GM12878 (cell line): ENCODE data around the gene STAB2. TPM values are rescaled to one million over a fixed set of nuclear protein-coding genes. Genes with fewer than 3 reads are reported as not detected.

ENCODE experiments used
- ATAC-seq: fragments of 200-7000 bp; cut with Tn5 transposase; 3 replicates; pipeline ENCODE4 v1.9.1; 2020; ENCODE audit warnings: mild to moderate bottlenecking, moderate library complexity
- BruUV-seq: library from RNA; stranded (reverse); fragments of 400-500 nt; replicated peaks from 2 replicates; lab custom pipeline; 2021; lab: Mats Ljungman, UMichigan
- CTCF ChIA-PET: fragments of 300-600 bp; sonication (Branson Sonifier 250); formaldehyde crosslinking; extraction: SDS; loops from one replicate; lab custom pipeline; 2021; ENCODE audit warnings: inconsistent platforms; lab: Yijun Ruan, JAX
- POLR2A ChIA-PET: fragments of 350-600 bp; formaldehyde crosslinking; extraction: SDS; loops from one replicate; lab custom pipeline; 2021; ENCODE audit warnings: inconsistent platforms; lab: Charles Lee
- RAD21 ChIA-PET: fragments of 300-600 bp; sonication (Branson Sonifier 250); formaldehyde crosslinking; loops from one replicate; lab custom pipeline; 2023; ENCODE audit warnings: antibody characterized with exemption; ENCODE audit not compliant: unreplicated experiment; lab: Charles Lee
- SMC1A ChIA-PET: fragments of 300-600 bp; sonication (Branson Sonifier 250); formaldehyde crosslinking; loops from one replicate; lab custom pipeline; 2023; ENCODE audit not compliant: unreplicated experiment, uncharacterized antibody; lab: Charles Lee
- DNase-seq: peaks from one replicate; pipeline ENCODE4 v3.0.0-alpha.2; 2011; ENCODE audit warnings: low read depth, low spot score
- FAIRE-seq: peaks from 3 replicates; lab custom pipeline; 2011; peaks lifted over from hg19 to GRCh38; lab: Jason Lieb, UNC
- H2AFZ ChIP-seq: 2 replicates; pipeline ENCODE4 v1.6.0; 2011; ENCODE audit warnings: low read depth, low read length, control low read depth; ENCODE audit not compliant: control insufficient read depth
- H3K27ac ChIP-seq: 2 replicates; pipeline ENCODE4 v1.5.1; 2011; ENCODE audit warnings: control low read depth; ENCODE audit not compliant: control insufficient read depth, insufficient read depth
- H3K27me3 ChIP-seq, 2 experiments: replicated peaks in 1 of 2; 2 replicates each; pipeline versions ENCODE4 v1.6.0 to v1.6.1; 2011; ENCODE audit warnings: low read length in 1 of 2; ENCODE audit not compliant: control insufficient read depth in 2 of 2, insufficient read depth in 2 of 2
- H3K36me3 ChIP-seq, 2 experiments: 2 replicates each; pipeline ENCODE4 v1.5.1; 2011; ENCODE audit warnings: low read length in 1 of 2; ENCODE audit not compliant: control insufficient read depth in 2 of 2, insufficient read depth in 2 of 2
- H3K4me1 ChIP-seq: 2 replicates; pipeline ENCODE4 v1.6.1; 2011; ENCODE audit warnings: mild to moderate bottlenecking, low read length, moderate library complexity, mixed read lengths; ENCODE audit not compliant: control insufficient read depth, insufficient read depth
- H3K4me2 ChIP-seq: 2 replicates; pipeline ENCODE4 v1.6.0; 2011; ENCODE audit warnings: control low read depth; ENCODE audit not compliant: control insufficient read depth, insufficient read depth
- H3K4me3 ChIP-seq: fragments of 200-600 bp; sonication (generic); 2 replicates; pipeline ENCODE4 v1.5.1; 2016
- H3K79me2 ChIP-seq: 2 replicates; pipeline ENCODE4 v1.6.0; 2011; ENCODE audit warnings: low read length; ENCODE audit not compliant: control insufficient read depth, insufficient read depth
- H3K9ac ChIP-seq: 2 replicates; pipeline ENCODE4 v1.8.0; 2011; ENCODE audit warnings: low read length, control low read depth, mixed read lengths; ENCODE audit not compliant: control insufficient read depth, insufficient read depth
- H3K9me3 ChIP-seq: replicated peaks from 3 replicates; pipeline ENCODE4 v1.5.1; 2011; ENCODE audit warnings: mild to moderate bottlenecking, low read length; ENCODE audit not compliant: control insufficient read depth, insufficient read depth
- H4K20me1 ChIP-seq: 2 replicates; pipeline ENCODE4 v1.6.0; 2011; ENCODE audit not compliant: control insufficient read depth, insufficient read depth
- BMI1 ChIP-seq: fragments of 450-650 bp; IDR thresholded peaks from 2 replicates; pipeline ENCODE4 v1.6.1; 2016; ENCODE audit warnings: mild to moderate bottlenecking, moderate library complexity, borderline replicate concordance
- HDAC2 ChIP-seq: fragments of 200-600 bp; sonication (generic); IDR thresholded peaks from 2 replicates; pipeline ENCODE4 v1.6.1; 2017
- IKZF2 ChIP-seq, 2 experiments: fragments of 450-650 bp; IDR thresholded peaks; 2 replicates each; pipeline ENCODE4 v1.6.1; 2017; ENCODE audit warnings: mild to moderate bottlenecking in 2 of 2, moderate library complexity in 2 of 2
- JUND ChIP-seq: IDR thresholded peaks from 2 replicates; pipeline ENCODE4 v1.6.1; 2012; ENCODE audit warnings: low read depth, mild to moderate bottlenecking, low read length, improper control_type of control experiment, moderate library complexity
- KAT2A ChIP-seq: conservative IDR thresholded peaks from 2 replicates; pipeline ENCODE4 v1.6.1; 2011; ENCODE audit warnings: low read depth, low read length; ENCODE audit not compliant: control insufficient read depth
- MYB ChIP-seq: fragments of 150-350 bp; IDR thresholded peaks from 2 replicates; pipeline ENCODE4 v1.6.1; 2014; ENCODE audit warnings: mild to moderate bottlenecking, low read depth, low read length, borderline replicate concordance
- NFIC ChIP-seq: IDR thresholded peaks from 2 replicates; pipeline ENCODE4 v1.6.1; 2012; ENCODE audit warnings: low read depth, mild to moderate bottlenecking, inconsistent platforms, low read length, moderate library complexity
- NFXL1 ChIP-seq: fragments of 450-650 bp; IDR thresholded peaks from 2 replicates; pipeline ENCODE4 v1.6.1; 2017; ENCODE audit warnings: antibody characterized with exemption, mild to moderate bottlenecking, borderline replicate concordance
- RAD51 ChIP-seq: fragments of 450-650 bp; IDR thresholded peaks from 2 replicates; pipeline ENCODE4 v1.6.1; 2016; ENCODE audit warnings: moderate library complexity, mild to moderate bottlenecking, inconsistent platforms
- RELA ChIP-seq: fragments of 450-650 bp; IDR thresholded peaks from 2 replicates; pipeline ENCODE4 v1.8.0; 2014; ENCODE audit warnings: borderline replicate concordance; ENCODE audit not compliant: partially characterized antibody
- SMARCA5 ChIP-seq: fragments of 450-650 bp; IDR thresholded peaks from 2 replicates; pipeline ENCODE4 v1.6.1; 2017; ENCODE audit warnings: mild to moderate bottlenecking
- TCF12 ChIP-seq: IDR thresholded peaks from 2 replicates; pipeline ENCODE4 v1.6.1; 2011; ENCODE audit warnings: low read depth, mild to moderate bottlenecking, low read length
- TCF3 ChIP-seq: IDR thresholded peaks from 2 replicates; pipeline ENCODE4 v1.6.1; 2012; ENCODE audit warnings: low read depth, mild to moderate bottlenecking, low read length, borderline replicate concordance; ENCODE audit not compliant: insufficient read depth
- ZNF207 ChIP-seq: fragments of 450-650 bp; IDR thresholded peaks from 2 replicates; pipeline ENCODE4 v1.6.1; 2014; ENCODE audit warnings: antibody characterized with exemption, mild to moderate bottlenecking, borderline replicate concordance
- ZSCAN29 ChIP-seq: fragments of 450-650 bp; IDR thresholded peaks from 2 replicates; pipeline ENCODE4 v1.6.1; 2017; ENCODE audit warnings: mild to moderate bottlenecking, moderate library complexity
- whole genome bisulfite sequencing: methylation state at CpG from one replicate; pipeline ENCODE4 v1.1.6; 2016; ENCODE audit warnings: low lambda C conversion rate; ENCODE audit not compliant: insufficient replicate concordance, insufficient coverage; ENCODE audit errors: missing lambda C conversion rate; 5-methylcytosine and 5-hydroxymethylcytosine counted together
- in situ Hi-C: fragments of 300-500 bp; cut with MboI; formaldehyde crosslinking; loops from 9 replicates; pipeline ENCODE4 v1.14.3; 2018; ENCODE audit warnings: mixed read lengths
- intact Hi-C: fragments of 100-400 bp; cut with micrococcal nuclease; formaldehyde crosslinking; loops from one replicate; pipeline ENCODE4 v1.14.2; 2022; ENCODE audit not compliant: unreplicated experiment
- polyA plus RNA-seq, 11 experiments: library from polyadenylated mRNA; depleted of rRNA in 4 of 11; unstranded in 6 of 11; stranded (reverse) in 5 of 11; fragments of >200 nt; fragmentation: Nextera tagmentation in 4 of 11; fragmentation: Illumina TruSeq in 1 of 11; extraction: Ambion mirVana in 4 of 11; extraction: Trizol in 1 of 11; gene quantifications; 1 replicate in 1 of 11; 2 replicates in 10 of 11; pipeline versions ENCODE4 v1.2.1 to v1.2.3, GENCODE V29; 2011 to 2016; ENCODE audit warnings: inconsistent platforms in 2 of 11, missing spikeins in 2 of 11, low read depth in 1 of 11
- total RNA-seq, 4 experiments: library from RNA; depleted of rRNA in 3 of 4; stranded (reverse); fragments of >200 nt in 3 of 4; fragmentation: Illumina TruSeq in 1 of 4; extraction: Trizol in 1 of 4; gene quantifications; 2 replicates each; pipeline versions ENCODE4 v1.2.1 to v1.2.3, GENCODE V29; 2013 to 2021
- TF ChIP-seq, protein P1 (sequence below): fragments of 450-650 bp; IDR thresholded peaks from 2 replicates; pipeline ENCODE4 v1.6.1; 2017; ENCODE audit warnings: mild to moderate bottlenecking, moderate library complexity
- TF ChIP-seq, protein P2 (sequence below): fragments of 450-650 bp; formaldehyde crosslinking; IDR thresholded peaks from 2 replicates; pipeline ENCODE4 v1.4.0; 2020; ENCODE audit warnings: mild to moderate bottlenecking, moderate library complexity
- TF ChIP-seq, protein P3 (sequence below): fragments of 150-350 bp; IDR thresholded peaks from 2 replicates; pipeline ENCODE4 v1.6.1; 2014; ENCODE audit warnings: mild to moderate bottlenecking, low read depth, low read length

STAB2 gene
- total and polyA plus RNA-seq, 10 of the 15 experiments (the other 5 are each of a cell fraction or from before 2014, with no cell fraction given) = 0.37 TPM; not detected in 9

DNA sequence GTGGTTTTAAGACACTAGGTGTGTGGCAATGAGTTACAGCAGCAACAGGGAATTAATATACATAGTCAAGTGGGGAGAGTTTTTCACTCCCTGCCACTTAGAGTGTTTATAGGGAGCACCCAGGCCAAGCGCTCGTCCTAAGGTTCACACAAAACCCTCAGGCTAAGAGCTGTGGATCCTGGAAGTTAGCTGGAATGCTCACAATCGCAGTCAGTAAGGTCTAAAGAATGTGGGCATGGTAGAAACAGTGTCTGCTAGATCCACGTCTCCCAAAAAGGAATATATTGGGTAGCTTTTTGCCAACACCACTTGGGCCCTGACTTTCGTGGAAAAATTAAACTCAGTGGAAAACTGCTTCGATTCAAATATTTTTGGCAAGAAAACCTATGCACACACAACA is 36.6 kb downstream of the STAB2 start:
- FAIRE-seq (no peak), ATAC-seq (no peak), DNase-seq (no peak)
- Histone ChIP-seq H3K4me1 (no peaks in the 10 kb centered on the region), H3K4me2 (no peak overlapping the region), H3K9ac (no peak overlapping the region), H3K79me2 (no peaks in the 10 kb centered on the region), H3K27ac (no peak overlapping the region), H2AFZ (no peak overlapping the region), H4K20me1 (no peaks in the 10 kb centered on the region), H3K4me3 (no peak overlapping the region), H3K9me3 (no peaks in the 10 kb centered on the region), H3K36me3 (no peaks in the 10 kb centered on the region), H3K27me3 (no peaks in the 10 kb centered on the region; a peak in 1 of 4 replicates)
- CTCF ChIA-PET = interaction anchor here (1.1 to 1.9 kb wide), 2 partner anchors 8 to 9 kb away, joined by 5 to 14 read pairs; no protein-coding TSS in a partner anchor
- POLR2A ChIA-PET = no interaction called here
- no TSS peak for BruUV-seq
- RAD21 ChIA-PET = no interaction called here
- in situ Hi-C loops (no loop called here), intact Hi-C loops (no loop called here)
- whole genome bisulfite sequencing = 44% methylated on average over 6 of the region's 6 CpGs
- SMC1A ChIA-PET = no interaction called here
- no peak for TF ChIP-seq RAD51
- TF ChIP-seq, protein P1, sequence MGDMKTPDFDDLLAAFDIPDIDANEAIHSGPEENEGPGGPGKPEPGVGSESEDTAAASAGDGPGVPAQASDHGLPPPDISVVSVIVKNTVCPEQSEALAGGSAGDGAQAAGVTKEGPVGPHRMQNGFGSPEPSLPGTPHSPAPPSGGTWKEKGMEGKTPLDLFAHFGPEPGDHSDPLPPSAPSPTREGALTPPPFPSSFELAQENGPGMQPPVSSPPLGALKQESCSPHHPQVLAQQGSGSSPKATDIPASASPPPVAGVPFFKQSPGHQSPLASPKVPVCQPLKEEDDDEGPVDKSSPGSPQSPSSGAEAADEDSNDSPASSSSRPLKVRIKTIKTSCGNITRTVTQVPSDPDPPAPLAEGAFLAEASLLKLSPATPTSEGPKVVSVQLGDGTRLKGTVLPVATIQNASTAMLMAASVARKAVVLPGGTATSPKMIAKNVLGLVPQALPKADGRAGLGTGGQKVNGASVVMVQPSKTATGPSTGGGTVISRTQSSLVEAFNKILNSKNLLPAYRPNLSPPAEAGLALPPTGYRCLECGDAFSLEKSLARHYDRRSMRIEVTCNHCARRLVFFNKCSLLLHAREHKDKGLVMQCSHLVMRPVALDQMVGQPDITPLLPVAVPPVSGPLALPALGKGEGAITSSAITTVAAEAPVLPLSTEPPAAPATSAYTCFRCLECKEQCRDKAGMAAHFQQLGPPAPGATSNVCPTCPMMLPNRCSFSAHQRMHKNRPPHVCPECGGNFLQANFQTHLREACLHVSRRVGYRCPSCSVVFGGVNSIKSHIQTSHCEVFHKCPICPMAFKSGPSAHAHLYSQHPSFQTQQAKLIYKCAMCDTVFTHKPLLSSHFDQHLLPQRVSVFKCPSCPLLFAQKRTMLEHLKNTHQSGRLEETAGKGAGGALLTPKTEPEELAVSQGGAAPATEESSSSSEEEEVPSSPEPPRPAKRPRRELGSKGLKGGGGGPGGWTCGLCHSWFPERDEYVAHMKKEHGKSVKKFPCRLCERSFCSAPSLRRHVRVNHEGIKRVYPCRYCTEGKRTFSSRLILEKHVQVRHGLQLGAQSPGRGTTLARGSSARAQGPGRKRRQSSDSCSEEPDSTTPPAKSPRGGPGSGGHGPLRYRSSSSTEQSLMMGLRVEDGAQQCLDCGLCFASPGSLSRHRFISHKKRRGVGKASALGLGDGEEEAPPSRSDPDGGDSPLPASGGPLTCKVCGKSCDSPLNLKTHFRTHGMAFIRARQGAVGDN = no peak
- no peak for TF ChIP-seq ZNF207
- TF ChIP-seq MYB = no peak
- no peak for TF ChIP-seq KAT2A
- no peak for TF ChIP-seq RELA
- TF ChIP-seq HDAC2 = no peak
- no peak for TF ChIP-seq BMI1
- TF ChIP-seq ZSCAN29 = no peak
- TF ChIP-seq TCF12 = no peak
- TF ChIP-seq IKZF2 (IDR thresholded peaks at IDR 0.05) = no peak
- no peak for TF ChIP-seq SMARCA5
- TF ChIP-seq NFIC = no peak
- TF ChIP-seq, protein P2, sequence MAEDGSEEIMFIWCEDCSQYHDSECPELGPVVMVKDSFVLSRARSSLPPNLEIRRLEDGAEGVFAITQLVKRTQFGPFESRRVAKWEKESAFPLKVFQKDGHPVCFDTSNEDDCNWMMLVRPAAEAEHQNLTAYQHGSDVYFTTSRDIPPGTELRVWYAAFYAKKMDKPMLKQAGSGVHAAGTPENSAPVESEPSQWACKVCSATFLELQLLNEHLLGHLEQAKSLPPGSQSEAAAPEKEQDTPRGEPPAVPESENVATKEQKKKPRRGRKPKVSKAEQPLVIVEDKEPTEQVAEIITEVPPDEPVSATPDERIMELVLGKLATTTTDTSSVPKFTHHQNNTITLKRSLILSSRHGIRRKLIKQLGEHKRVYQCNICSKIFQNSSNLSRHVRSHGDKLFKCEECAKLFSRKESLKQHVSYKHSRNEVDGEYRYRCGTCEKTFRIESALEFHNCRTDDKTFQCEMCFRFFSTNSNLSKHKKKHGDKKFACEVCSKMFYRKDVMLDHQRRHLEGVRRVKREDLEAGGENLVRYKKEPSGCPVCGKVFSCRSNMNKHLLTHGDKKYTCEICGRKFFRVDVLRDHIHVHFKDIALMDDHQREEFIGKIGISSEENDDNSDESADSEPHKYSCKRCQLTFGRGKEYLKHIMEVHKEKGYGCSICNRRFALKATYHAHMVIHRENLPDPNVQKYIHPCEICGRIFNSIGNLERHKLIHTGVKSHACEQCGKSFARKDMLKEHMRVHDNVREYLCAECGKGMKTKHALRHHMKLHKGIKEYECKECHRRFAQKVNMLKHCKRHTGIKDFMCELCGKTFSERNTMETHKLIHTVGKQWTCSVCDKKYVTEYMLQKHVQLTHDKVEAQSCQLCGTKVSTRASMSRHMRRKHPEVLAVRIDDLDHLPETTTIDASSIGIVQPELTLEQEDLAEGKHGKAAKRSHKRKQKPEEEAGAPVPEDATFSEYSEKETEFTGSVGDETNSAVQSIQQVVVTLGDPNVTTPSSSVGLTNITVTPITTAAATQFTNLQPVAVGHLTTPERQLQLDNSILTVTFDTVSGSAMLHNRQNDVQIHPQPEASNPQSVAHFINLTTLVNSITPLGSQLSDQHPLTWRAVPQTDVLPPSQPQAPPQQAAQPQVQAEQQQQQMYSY (CRISPR knock-in tag) = no peak
- no peak for TF ChIP-seq NFXL1
- TF ChIP-seq TCF3 = no peak
- TF ChIP-seq, protein P3, sequence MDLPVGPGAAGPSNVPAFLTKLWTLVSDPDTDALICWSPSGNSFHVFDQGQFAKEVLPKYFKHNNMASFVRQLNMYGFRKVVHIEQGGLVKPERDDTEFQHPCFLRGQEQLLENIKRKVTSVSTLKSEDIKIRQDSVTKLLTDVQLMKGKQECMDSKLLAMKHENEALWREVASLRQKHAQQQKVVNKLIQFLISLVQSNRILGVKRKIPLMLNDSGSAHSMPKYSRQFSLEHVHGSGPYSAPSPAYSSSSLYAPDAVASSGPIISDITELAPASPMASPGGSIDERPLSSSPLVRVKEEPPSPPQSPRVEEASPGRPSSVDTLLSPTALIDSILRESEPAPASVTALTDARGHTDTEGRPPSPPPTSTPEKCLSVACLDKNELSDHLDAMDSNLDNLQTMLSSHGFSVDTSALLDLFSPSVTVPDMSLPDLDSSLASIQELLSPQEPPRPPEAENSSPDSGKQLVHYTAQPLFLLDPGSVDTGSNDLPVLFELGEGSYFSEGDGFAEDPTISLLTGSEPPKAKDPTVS = no peak
- no peak for TF ChIP-seq JUND
